Lung (tissue), 12 donors: ENCODE measurements around the gene FEN1. TPM values are rescaled to one million over a fixed set of nuclear protein-coding genes. Genes with fewer than 3 reads are reported as not detected.

Experiments
- ATAC-seq: fragments of 200-7000 bp; cut with Tn5 transposase; one replicate; pipeline ENCODE4 v1.9.1; 2020; ENCODE audit warnings: moderate number of reproducible peaks; ENCODE audit not compliant: insufficient read depth, low FRiP score
- DNase-seq, 3 donors: peaks; one replicate each; pipeline ENCODE4 v3.0.0-alpha.2; 2013 to 2017
- H3K27ac ChIP-seq, 2 donors: one replicate each; pipeline ENCODE4 v1.5.1; 2013; ENCODE audit warnings: mild to moderate bottlenecking in 2 of 2, moderate library complexity in 2 of 2, control low read depth in 1 of 2, inconsistent platforms in 1 of 2, low read depth in 1 of 2, low read length in 1 of 2
- H3K27me3 ChIP-seq, 3 donors: one replicate each; pipeline ENCODE4 v1.5.1; 2013; ENCODE audit warnings: low read length in 2 of 3; ENCODE audit not compliant: control insufficient read depth in 3 of 3, insufficient read depth in 3 of 3
- H3K36me3 ChIP-seq, 4 donors: one replicate each; pipeline ENCODE4 v1.5.1; 2013; ENCODE audit warnings: low read length in 4 of 4, mild to moderate bottlenecking in 1 of 4, moderate library complexity in 1 of 4; ENCODE audit not compliant: control insufficient read depth in 4 of 4, insufficient read depth in 4 of 4
- H3K4me1 ChIP-seq, 5 donors: one replicate each; pipeline ENCODE4 v1.5.1; 2013; ENCODE audit warnings: low read length in 5 of 5, mild to moderate bottlenecking in 2 of 5, moderate library complexity in 1 of 5; ENCODE audit not compliant: control insufficient read depth in 5 of 5, insufficient read depth in 5 of 5
- H3K4me3 ChIP-seq: one replicate; pipeline ENCODE4 v1.5.1; 2013; ENCODE audit warnings: mild to moderate bottlenecking, control low read depth, moderate library complexity
- H3K9ac ChIP-seq, 2 donors: one replicate each; pipeline ENCODE4 v1.5.1; 2013; ENCODE audit warnings: low read length in 2 of 2, control low read depth in 1 of 2; ENCODE audit not compliant: insufficient read depth in 1 of 2
- H3K9me3 ChIP-seq, 4 donors: one replicate each; pipeline ENCODE4 v1.5.1; 2013; ENCODE audit warnings: low read length in 3 of 4, mild to moderate bottlenecking in 1 of 4, moderate library complexity in 1 of 4; ENCODE audit not compliant: control insufficient read depth in 4 of 4, insufficient read depth in 3 of 4
- CTCF ChIP-seq: IDR thresholded peaks from 2 replicates; pipeline ENCODE4 v1.5.1; 2012; ENCODE audit warnings: mild to moderate bottlenecking; ENCODE audit errors: control extremely low read depth, extremely low read depth
- WGBS, 2 donors: extraction: QIAGEN DNeasy Blood & Tissue Kit; methylation state at CpG; one replicate each; pipeline ENCODE4 v1.1.7; 2013; 5-methylcytosine and 5-hydroxymethylcytosine counted together
- polyA plus RNA-seq, 2 donors: library from polyadenylated mRNA; stranded (reverse); fragments of 200-250 nt; gene quantifications; one replicate each; pipeline ENCODE4 v1.2.1, GENCODE V29; 2013
- total RNA-seq, 2 donors: library from RNA; depleted of rRNA in 1 of 2; stranded (reverse); fragments of >200 nt in 1 of 2; gene quantifications; one replicate each; pipeline ENCODE4 v1.2.1, GENCODE V29; 2014 to 2021
- donor health status: control.
- donor health status: control.
- donor health status: Bipolar disorder and iron deficiency.
- donor health status: healthy.
- donor health status: DM: yes; HTN: yes; CAD: no.

Gene FEN1
- total and polyA plus RNA-seq, 4 donors, result 6.4 to 13.2 (median 10.2) TPM

- Histone ChIP-seq H3K27ac (no peak overlapping the region), H3K9ac (no peak overlapping the region), H3K27me3 (no peaks in the 10 kb centered on the region), H3K36me3 (peaks cover 0 to 6% (median 3%) of the 10 kb centered on the region in 4 donors), H3K4me1 (peaks cover 0 to 5% (median 0%) of the 10 kb centered on the region in 5 donors), H3K9me3 (no peaks in the 10 kb centered on the region), H3K4me3 (no peak overlapping the region)
- 29 to 50% methylated on average over 60 to 67 of the region's 67 CpGs for WGBS, 2 donors
- no peak for TF ChIP-seq CTCF
- no peak for ATAC-seq
- DNase-seq, result no peak
These were observed 15.2 kb upstream of the FEN1 start for GRCh38 chr11:61777234-61778090.

- no peak for TF ChIP-seq CTCF
- WGBS, 2 donors, result 86 to 89% methylated on average over 11 of the region's 11 CpGs
- no peak overlapping the region for H3K9ac ChIP-seq
- no peak overlapping the region for H3K4me3 ChIP-seq
- no peaks in the 10 kb centered on the region for H3K27me3 ChIP-seq
- no peak overlapping the region for H3K27ac ChIP-seq
- H3K4me1 ChIP-seq, result peaks cover 0 to 2% (median 0%) of the 10 kb centered on the region in 5 donors
- H3K36me3 ChIP-seq, result peaks cover 0 to 6% (median 6%) of the 10 kb centered on the region in 4 donors
- H3K9me3 ChIP-seq, result no peaks in the 10 kb centered on the region
- ATAC-seq, result no peak
- no peak for DNase-seq
These were observed 14.3 kb upstream of the FEN1 start for GRCh38 chr11:61778357-61778886.

GRCh38 chr11:61778920-61779650 is 13.6 kb upstream of the FEN1 start:
- no peaks in the 10 kb centered on the region for H3K9me3 ChIP-seq
- H3K36me3 ChIP-seq, result peaks cover 0 to 9% (median 7%) of the 10 kb centered on the region in 4 donors
- DNase-seq (no peak), ATAC-seq (no peak)
- H3K4me1 ChIP-seq, result peaks cover 0 to 2% (median 0%) of the 10 kb centered on the region in 5 donors
- no peaks in the 10 kb centered on the region for H3K27me3 ChIP-seq
- H3K9ac ChIP-seq, result no peak overlapping the region
- H3K27ac ChIP-seq, result no peak overlapping the region
- no peak for TF ChIP-seq CTCF
- H3K4me3 ChIP-seq, result no peak overlapping the region
- WGBS, 2 donors, result 90 to 93% methylated on average over 24 of the region's 24 CpGs
